IPS-NIHi7 (cell line): ENCODE data around the gene SMPD2.

Source experiments
- DNase-seq: peaks from one replicate; pipeline ENCODE4 v3.0.0; 2012; ENCODE audit warnings: mixed read lengths; ENCODE audit errors: extremely low spot score

SMPD2 gene

GRCh38 chr6:109484122-109484521 is 43.6 kb downstream of the SMPD2 start:
- DNase-seq: no peak

DNA sequence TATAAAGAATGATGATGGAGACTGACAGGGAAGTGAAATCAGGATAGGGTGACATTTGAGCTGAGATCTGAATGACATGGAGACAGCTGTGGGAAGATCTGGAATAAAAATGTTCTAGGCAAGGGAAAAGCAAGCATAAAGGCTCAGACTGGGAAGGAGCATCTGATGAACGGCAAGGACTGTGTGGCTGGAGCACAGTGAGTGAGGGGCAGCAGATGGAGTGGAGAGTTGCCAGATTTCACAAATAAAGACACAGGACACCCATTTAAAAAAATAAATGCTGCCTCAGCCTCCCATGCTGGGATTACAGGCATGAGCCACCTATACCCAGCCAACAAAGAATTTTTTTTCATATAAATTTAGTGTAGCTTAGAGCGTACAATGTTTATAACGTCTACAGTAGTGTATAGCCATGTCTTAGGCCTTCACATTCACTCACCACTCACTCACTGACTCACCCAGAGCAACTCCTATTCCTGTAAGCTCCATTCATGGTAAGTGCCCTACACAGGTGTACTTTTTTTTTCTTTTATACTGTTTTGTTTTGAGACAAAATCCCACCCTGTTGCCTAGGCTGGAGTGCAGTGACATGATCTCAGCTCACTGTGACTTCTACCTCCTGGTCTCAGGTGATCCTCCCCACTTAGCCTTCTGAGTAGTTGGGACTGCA is 44.9 kb downstream of the SMPD2 start:
- DNase-seq: no peak

GRCh38 chr6:109486068-109486467 is 45.5 kb downstream of the SMPD2 start:
- no peak for DNase-seq

GRCh38 chr6:109488001-109488400 is 47.5 kb downstream of the SMPD2 start:
- DNase-seq: no peak

- peak; percentile 20 for DNase-seq
Measured at GRCh38 chr6:109490713-109491112, 50.2 kb downstream of the SMPD2 start.

DNA sequence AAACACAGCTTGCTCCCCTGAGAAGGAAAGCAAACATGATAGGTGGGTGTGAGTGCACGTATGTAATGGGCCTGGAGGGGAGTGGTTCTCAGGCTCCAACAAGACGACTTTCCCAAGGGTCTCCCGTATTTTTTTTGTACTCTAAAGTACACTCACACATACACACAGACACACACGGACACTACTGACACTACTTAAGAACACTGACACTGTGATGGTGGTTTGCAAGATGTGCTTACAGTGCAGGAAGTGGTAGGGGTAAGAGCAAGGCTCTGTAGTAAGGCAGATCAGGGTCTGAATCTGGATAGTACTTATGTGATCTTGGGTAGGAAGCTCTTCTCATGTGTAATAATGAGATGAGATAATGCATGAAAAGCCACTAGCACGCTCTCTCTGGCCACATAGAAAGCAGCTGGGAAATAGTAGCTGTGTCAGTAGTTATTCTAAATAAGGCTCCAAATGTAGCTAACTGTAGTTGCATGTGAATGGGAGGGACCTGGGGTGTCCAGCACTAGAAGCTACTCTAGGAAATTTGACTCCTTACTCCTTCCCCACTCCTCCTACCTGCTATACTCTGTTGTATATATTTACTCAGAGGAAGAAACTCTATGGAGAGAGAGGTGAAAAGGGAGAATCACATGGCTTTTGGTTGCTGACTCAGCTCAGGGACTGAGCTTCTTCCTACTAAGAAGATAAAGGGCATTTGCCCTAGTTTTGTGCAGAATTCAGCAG is 50.8 kb downstream of the SMPD2 start:
- DNase-seq: peak; percentile 23
